SJCRH30 (cell line): Measurements from ENCODE around the gene SLC25A33. TPM values are rescaled to one million over a fixed set of nuclear protein-coding genes. Genes with fewer than 3 reads are reported as not detected.

Source experiments
- DNase-seq, 2 experiments: peaks; one replicate each; pipeline ENCODE4 v3.0.0-alpha.2; 2015 to 2020
- H3K27ac ChIP-seq: fragments of 250-450 bp; sonication (Bioruptor Pico); 2 replicates; pipeline ENCODE4 v1.5.1; 2020; ENCODE audit warnings: mild to moderate bottlenecking, moderate library complexity
- H3K27me3 ChIP-seq: fragments of 250-450 bp; sonication (Bioruptor Pico); 2 replicates; pipeline ENCODE4 v1.5.1; 2020; ENCODE audit warnings: mild to moderate bottlenecking, moderate library complexity
- H3K36me3 ChIP-seq: fragments of 250-450 bp; sonication (Bioruptor Pico); 2 replicates; pipeline ENCODE4 v1.5.1; 2020; ENCODE audit warnings: mild to moderate bottlenecking, moderate library complexity
- H3K4me1 ChIP-seq: fragments of 250-450 bp; sonication (Bioruptor Pico); 2 replicates; pipeline ENCODE4 v1.5.1; 2020; ENCODE audit warnings: mild to moderate bottlenecking, moderate library complexity
- H3K4me3 ChIP-seq: fragments of 250-450 bp; sonication (Bioruptor Pico); 2 replicates; pipeline ENCODE4 v1.5.1; 2020; ENCODE audit warnings: mild to moderate bottlenecking, moderate library complexity
- H3K9me3 ChIP-seq: fragments of 250-450 bp; sonication (Bioruptor Pico); replicated peaks from 2 replicates; pipeline ENCODE4 v1.5.1; 2020; ENCODE audit warnings: mild to moderate bottlenecking, moderate library complexity
- total RNA-seq: library from RNA; depleted of rRNA; stranded (reverse); fragments of >200 nt; shearing (Covaris generic); gene quantifications from 2 replicates; pipeline ENCODE4 v1.2.3, GENCODE V29; 2014

The SLC25A33 gene
- total RNA-seq, 1 experiment from 2014 or later = 21.0 TPM

GRCh38 chr1:9597361-9598315 is 58.4 kb downstream of the SLC25A33 start:
- Histone ChIP-seq H3K9me3 (no peaks in the 10 kb centered on the region), H3K4me1 (peaks cover 31% of the 10 kb centered on the region), H3K4me3 (no peak overlapping the region), H3K36me3 (peaks cover 63% of the 10 kb centered on the region), H3K27me3 (no peaks in the 10 kb centered on the region), H3K27ac (no peak overlapping the region)
- DNase-seq = no peak

- H3K9me3 ChIP-seq = no peaks in the 10 kb centered on the region
- H3K4me1 ChIP-seq = peaks cover 24% of the 10 kb centered on the region
- H3K27ac ChIP-seq = no peak overlapping the region
- DNase-seq = no peak
- H3K36me3 ChIP-seq = peaks cover 70% of the 10 kb centered on the region
- H3K27me3 ChIP-seq = no peaks in the 10 kb centered on the region
- H3K4me3 ChIP-seq = no peak overlapping the region
Observed at GRCh38 chr1:9598316-9598700, 59.0 kb downstream of the SLC25A33 start.

- Histone ChIP-seq H3K4me3 (no peak overlapping the region), H3K27ac (no peak overlapping the region), H3K27me3 (no peaks in the 10 kb centered on the region), H3K9me3 (no peaks in the 10 kb centered on the region), H3K36me3 (peaks cover 76% of the 10 kb centered on the region), H3K4me1 (peaks cover 11% of the 10 kb centered on the region)
- no peak for DNase-seq
Observed at GRCh38 chr1:9599741-9600140, 60.5 kb downstream of the SLC25A33 start.

GRCh38 chr1:9600861-9601834 is 61.9 kb downstream of the SLC25A33 start:
- Histone ChIP-seq H3K27ac (no peak overlapping the region), H3K27me3 (no peaks in the 10 kb centered on the region), H3K4me1 (no peaks in the 10 kb centered on the region; the same call in 1 of the 2 replicates), H3K4me3 (no peak overlapping the region), H3K9me3 (no peaks in the 10 kb centered on the region), H3K36me3 (peaks cover 80% of the 10 kb centered on the region)
- no peak for DNase-seq

- Histone ChIP-seq H3K27me3 (no peaks in the 10 kb centered on the region), H3K36me3 (peaks cover 76% of the 10 kb centered on the region)
Observed at GRCh38 chr1:9601942-9602793, 62.9 kb downstream of the SLC25A33 start.

GRCh38 chr1:9602794-9603167 is 63.5 kb downstream of the SLC25A33 start:
- no peak overlapping the region for H3K27ac ChIP-seq
- H3K4me3 ChIP-seq = no peak overlapping the region
- no peak for DNase-seq
- H3K36me3 ChIP-seq = peaks cover 73% of the 10 kb centered on the region
- no peaks in the 10 kb centered on the region for H3K4me1 ChIP-seq
- H3K9me3 ChIP-seq = no peaks in the 10 kb centered on the region
- no peaks in the 10 kb centered on the region for H3K27me3 ChIP-seq

More at GRCh38 chr1:9601942-9602793, 62.9 kb downstream of the SLC25A33 start:
- no peak for DNase-seq
- Histone ChIP-seq H3K4me1 (no peaks in the 10 kb centered on the region), H3K27ac (no peak overlapping the region), H3K9me3 (no peaks in the 10 kb centered on the region), H3K4me3 (no peak overlapping the region)

- Histone ChIP-seq H3K9me3 (no peaks in the 10 kb centered on the region), H3K27ac (no peak overlapping the region), H3K27me3 (no peaks in the 10 kb centered on the region), H3K36me3 (peaks cover 73% of the 10 kb centered on the region), H3K4me1 (no peaks in the 10 kb centered on the region), H3K4me3 (no peak overlapping the region)
- no peak for DNase-seq
Observed at GRCh38 chr1:9603307-9603706, 64.0 kb downstream of the SLC25A33 start.

- no peak overlapping the region for H3K27ac ChIP-seq
Observed at GRCh38 chr1:9603766-9604753, 64.8 kb downstream of the SLC25A33 start.

GRCh38 chr1:9604836-9605235 is 65.6 kb downstream of the SLC25A33 start:
- Histone ChIP-seq H3K36me3 (peaks cover 69% of the 10 kb centered on the region), H3K27ac (no peak overlapping the region), H3K4me1 (no peaks in the 10 kb centered on the region), H3K4me3 (no peak overlapping the region), H3K27me3 (no peaks in the 10 kb centered on the region), H3K9me3 (no peaks in the 10 kb centered on the region)
- DNase-seq = no peak

More at GRCh38 chr1:9603766-9604753, 64.8 kb downstream of the SLC25A33 start:
- no peaks in the 10 kb centered on the region for H3K9me3 ChIP-seq
- H3K4me1 ChIP-seq = no peaks in the 10 kb centered on the region
- no peak for DNase-seq
- no peak overlapping the region for H3K4me3 ChIP-seq
- H3K36me3 ChIP-seq = peaks cover 69% of the 10 kb centered on the region
- H3K27me3 ChIP-seq = no peaks in the 10 kb centered on the region

- no peak overlapping the region for H3K27ac ChIP-seq
- H3K27me3 ChIP-seq = no peaks in the 10 kb centered on the region
- no peak overlapping the region for H3K4me3 ChIP-seq
- no peaks in the 10 kb centered on the region for H3K9me3 ChIP-seq
- DNase-seq = no peak
- no peaks in the 10 kb centered on the region for H3K4me1 ChIP-seq
- H3K36me3 ChIP-seq = peaks cover 69% of the 10 kb centered on the region
Observed at GRCh38 chr1:9605946-9606455, 66.7 kb downstream of the SLC25A33 start.

- H3K4me3 ChIP-seq = no peak overlapping the region
- DNase-seq = no peak
- no peak overlapping the region for H3K27ac ChIP-seq
- H3K9me3 ChIP-seq = no peaks in the 10 kb centered on the region
- H3K4me1 ChIP-seq = no peaks in the 10 kb centered on the region
- peaks cover 69% of the 10 kb centered on the region for H3K36me3 ChIP-seq
- no peaks in the 10 kb centered on the region for H3K27me3 ChIP-seq
Observed at GRCh38 chr1:9606458-9606857, 67.2 kb downstream of the SLC25A33 start.

GRCh38 chr1:9606948-9607347 is 67.7 kb downstream of the SLC25A33 start:
- Histone ChIP-seq H3K9me3 (no peaks in the 10 kb centered on the region), H3K27ac (no peak overlapping the region), H3K27me3 (no peaks in the 10 kb centered on the region), H3K4me3 (no peak overlapping the region), H3K36me3 (peaks cover 69% of the 10 kb centered on the region), H3K4me1 (0 out of 2 replicates have a peak, but pooled peaks cover under 1% of the 10 kb centered on the region)
- DNase-seq = no peak

GRCh38 chr1:9607352-9607751 is 68.1 kb downstream of the SLC25A33 start:
- Histone ChIP-seq H3K4me1 (0 out of 2 replicates have a peak, but pooled peaks cover 3% of the 10 kb centered on the region), H3K27ac (no peak overlapping the region), H3K9me3 (no peaks in the 10 kb centered on the region), H3K36me3 (peaks cover 69% of the 10 kb centered on the region), H3K4me3 (no peak overlapping the region), H3K27me3 (no peaks in the 10 kb centered on the region)
- no peak for DNase-seq
